H9 (cell line): ENCODE results near the gene FRK. TPM values are rescaled to one million over a fixed set of nuclear protein-coding genes. Genes with fewer than 3 reads are reported as not detected.

ENCODE experiments used
- DNase-seq: peaks from one replicate; pipeline ENCODE4 v3.0.0-alpha.2; 2017
- H2AFZ ChIP-seq: one replicate; pipeline ENCODE4 v1.6.1; 2013; ENCODE audit warnings: mild to moderate bottlenecking, low read length, control low read depth, moderate library complexity
- H2AK5ac ChIP-seq: 2 replicates; pipeline ENCODE4 v1.6.1; 2013; ENCODE audit warnings: low read length, control low read depth, mixed read lengths; ENCODE audit not compliant: insufficient read length
- H2BK120ac ChIP-seq: one replicate; pipeline ENCODE4 v1.6.1; 2013; ENCODE audit warnings: low read depth, mild to moderate bottlenecking, low read length, control low read depth, inconsistent platforms; ENCODE audit not compliant: poor library complexity, severe bottlenecking
- H2BK12ac ChIP-seq: 2 replicates; pipeline ENCODE4 v1.6.1; 2013; ENCODE audit warnings: low read length, control low read depth, mixed read lengths, low read depth; ENCODE audit not compliant: insufficient read length
- H2BK15ac ChIP-seq: 2 replicates; pipeline ENCODE4 v1.6.1; 2013; ENCODE audit warnings: low read depth, low read length, control low read depth
- H2BK20ac ChIP-seq: one replicate; pipeline ENCODE4 v1.6.1; 2013; ENCODE audit warnings: low read depth, mild to moderate bottlenecking, low read length, control low read depth, inconsistent platforms; ENCODE audit not compliant: poor library complexity, severe bottlenecking
- H2BK5ac ChIP-seq: 2 replicates; pipeline ENCODE4 v1.6.1; 2013; ENCODE audit warnings: low read length, control low read depth, mixed read lengths; ENCODE audit not compliant: insufficient read length
- H3K14ac ChIP-seq: 2 replicates; pipeline ENCODE4 v1.6.1; 2013; ENCODE audit warnings: low read length, control low read depth; ENCODE audit not compliant: insufficient read depth
- H3K18ac ChIP-seq: 2 replicates; pipeline ENCODE4 v1.6.1; 2013; ENCODE audit warnings: low read depth, mild to moderate bottlenecking, mixed read lengths, low read length, control low read depth; ENCODE audit not compliant: insufficient read length
- H3K23ac ChIP-seq: 2 replicates; pipeline ENCODE4 v1.6.1; 2013; ENCODE audit warnings: low read length, control low read depth, mixed read lengths, low read depth; ENCODE audit not compliant: insufficient read length
- H3K23me2 ChIP-seq: 2 replicates; pipeline ENCODE4 v1.6.1; 2013; ENCODE audit warnings: low read depth, mild to moderate bottlenecking, mixed read lengths, low read length, control low read depth; ENCODE audit not compliant: insufficient read length, poor library complexity, severe bottlenecking
- H3K27ac ChIP-seq: 2 replicates; pipeline ENCODE4 v1.5.1; 2013; ENCODE audit warnings: low read length, control low read depth, mixed read lengths, low read depth; ENCODE audit not compliant: insufficient read length
- H3K27me3 ChIP-seq: 2 replicates; pipeline ENCODE4 v1.6.1; 2013; ENCODE audit warnings: low read length, control low read depth, inconsistent platforms; ENCODE audit not compliant: insufficient read depth
- H3K4ac ChIP-seq: 2 replicates; pipeline ENCODE4 v1.6.1; 2013; ENCODE audit warnings: low read depth, mild to moderate bottlenecking, control low read depth, inconsistent platforms, low read length, moderate library complexity
- H3K4me1 ChIP-seq: 2 replicates; pipeline ENCODE4 v1.6.1; 2013; ENCODE audit warnings: low read length, control low read depth, inconsistent platforms; ENCODE audit not compliant: insufficient read depth
- H3K4me2 ChIP-seq: 2 replicates; pipeline ENCODE4 v1.6.1; 2013; ENCODE audit warnings: low read length, control low read depth, mixed read lengths; ENCODE audit not compliant: insufficient read length, insufficient read depth
- H3K56ac ChIP-seq: 2 replicates; pipeline ENCODE4 v1.6.1; 2013; ENCODE audit warnings: low read depth, mild to moderate bottlenecking, mixed read lengths, low read length, control low read depth; ENCODE audit not compliant: insufficient read length
- H3K79me1 ChIP-seq: 2 replicates; pipeline ENCODE4 v1.6.1; 2013; ENCODE audit warnings: low read depth, mild to moderate bottlenecking, moderate library complexity, low read length, control low read depth, inconsistent platforms; ENCODE audit not compliant: insufficient read depth, poor library complexity, severe bottlenecking
- H3K79me2 ChIP-seq: 2 replicates; pipeline ENCODE4 v1.6.1; 2013; ENCODE audit warnings: low read length, control low read depth, inconsistent platforms; ENCODE audit not compliant: insufficient read depth
- H3K9ac ChIP-seq: 2 replicates; pipeline ENCODE4 v1.6.1; 2013; ENCODE audit warnings: low read length, control low read depth, mixed read lengths; ENCODE audit not compliant: insufficient read length; ENCODE audit errors: extremely low read depth
- H3K9me3 ChIP-seq: one replicate; pipeline ENCODE4 v1.6.1; 2013; ENCODE audit warnings: low read depth, low read length, inconsistent platforms; ENCODE audit not compliant: control insufficient read depth
- H3T11ph ChIP-seq: one replicate; pipeline ENCODE4 v1.6.1; 2013; ENCODE audit warnings: mild to moderate bottlenecking, low read length, control low read depth, inconsistent platforms
- H4K20me1 ChIP-seq: one replicate; pipeline ENCODE4 v1.6.1; 2013; ENCODE audit not compliant: control insufficient read depth, insufficient read length, insufficient read depth
- H4K5ac ChIP-seq: 2 replicates; pipeline ENCODE4 v1.6.1; 2013; ENCODE audit warnings: low read depth, mild to moderate bottlenecking, mixed read lengths, low read length, control low read depth; ENCODE audit not compliant: insufficient read length
- H4K8ac ChIP-seq: replicated peaks from 2 replicates; pipeline ENCODE4 v1.6.1; 2013; ENCODE audit warnings: low read length, control low read depth, mixed read lengths, low read depth; ENCODE audit not compliant: insufficient read length
- H4K91ac ChIP-seq: 2 replicates; pipeline ENCODE4 v1.6.1; 2013; ENCODE audit warnings: low read depth, mild to moderate bottlenecking, moderate library complexity, mixed read lengths, low read length, control low read depth; ENCODE audit not compliant: insufficient read length
- H3K27ac Mint-ChIP-seq, 3 experiments: 2 replicates in 2 of 3; 3 replicates in 1 of 3; pipeline ENCODE4 v1.8.0; 2020 to 2021; ENCODE audit warnings: mixed read lengths in 3 of 3, mild to moderate bottlenecking in 1 of 3, moderate library complexity in 1 of 3
- H3K27me3 Mint-ChIP-seq: 2 replicates; pipeline ENCODE4 v1.8.0; 2021; ENCODE audit warnings: low read depth, mild to moderate bottlenecking, moderate library complexity, mixed read lengths
- H3K36me3 Mint-ChIP-seq, 3 experiments: 2 replicates in 2 of 3; 3 replicates in 1 of 3; pipeline ENCODE4 v1.8.0; 2020 to 2021; ENCODE audit warnings: low read depth in 3 of 3, mixed read lengths in 3 of 3; ENCODE audit not compliant: insufficient read depth in 1 of 3
- H3K4me1 Mint-ChIP-seq, 2 experiments: 2 replicates each; pipeline ENCODE4 v1.8.0; 2020; ENCODE audit warnings: mixed read lengths in 2 of 2
- H3K4me3 Mint-ChIP-seq, 2 experiments: 2 replicates in 1 of 2; 3 replicates in 1 of 2; pipeline ENCODE4 v1.8.0; 2020 to 2021; ENCODE audit warnings: mild to moderate bottlenecking in 2 of 2, mixed read lengths in 2 of 2, moderate library complexity in 1 of 2
- H3K9me3 Mint-ChIP-seq, 2 experiments: 2 replicates in 1 of 2; 3 replicates in 1 of 2; pipeline ENCODE4 v1.8.0; 2020; ENCODE audit warnings: mild to moderate bottlenecking in 2 of 2, mixed read lengths in 2 of 2, moderate library complexity in 1 of 2
- CTCF ChIP-seq: fragments of 200-600 bp; sonication (generic); conservative IDR thresholded peaks from 3 replicates; pipeline ENCODE4 v1.8.0; 2021; ENCODE audit warnings: antibody characterized with exemption, mild to moderate bottlenecking
- WGBS: extraction: QIAGEN DNeasy Blood & Tissue Kit; methylation state at CpG from one replicate; pipeline ENCODE4 v1.1.7; 2013; ENCODE audit warnings: missing lambda C conversion rate, low lambda C conversion rate, mixed read lengths; ENCODE audit not compliant: insufficient read length; ENCODE audit errors: extremely low coverage; 5-methylcytosine and 5-hydroxymethylcytosine counted together
- total RNA-seq: library from RNA; stranded (reverse); gene quantifications from 2 replicates; pipeline ENCODE4 v1.2.1, GENCODE V29; 2021

Gene FRK
- total RNA-seq, 1 experiment from 2014 or later = 0.15 TPM

GRCh38 chr6:116003668-116004067, 57.0 kb downstream of the FRK start:
- Mint-ChIP-seq H3K9me3 (no peaks in the 10 kb centered on the region), H3K4me3 (no peak overlapping the region), H3K27me3 (no peaks in the 10 kb centered on the region), H3K36me3 (no peaks in the 10 kb centered on the region), H3K4me1 (peaks cover 0 to 6% of the 10 kb centered on the region in 2 experiments; a peak in 1 of 4 replicates), H3K27ac (no peak overlapping the region)
- Histone ChIP-seq H3K4ac (no peak overlapping the region), H3K9me3 (no peaks in the 10 kb centered on the region), H2BK5ac (no peak overlapping the region), H4K91ac (no peak overlapping the region), H3K18ac (no peak overlapping the region), H3K79me1 (no peaks in the 10 kb centered on the region), H4K8ac (no peak overlapping the region), H3K23ac (no peak overlapping the region), H3T11ph (no peak overlapping the region), H4K5ac (no peak overlapping the region), H4K20me1 (no peaks in the 10 kb centered on the region), H3K14ac (no peak overlapping the region), H2AK5ac (no peak overlapping the region), H3K56ac (no peak overlapping the region), H2AFZ (no peak overlapping the region), H3K27ac (no peak overlapping the region), H3K4me1 (no peaks in the 10 kb centered on the region), H2BK20ac (no peak overlapping the region), H3K23me2 (no peaks in the 10 kb centered on the region), H2BK12ac (no peak overlapping the region), H3K79me2 (no peaks in the 10 kb centered on the region), H3K4me2 (no peak overlapping the region), H2BK15ac (no peak overlapping the region), H3K9ac (no peak overlapping the region), H3K27me3 (no peaks in the 10 kb centered on the region), H2BK120ac (no peak overlapping the region)
- WGBS = no CpG with 5 or more reads among the region's 3 CpGs
- no peak for DNase-seq
- TF ChIP-seq CTCF = no peak
